CD4-positive, alpha-beta memory T cell (primary cell): ENCODE results near the gene LSS. TPM values are rescaled to one million over a fixed set of nuclear protein-coding genes. Genes with fewer than 3 reads are reported as not detected.

Experiments
- CTCF ChIA-PET: fragments of 350-600 bp; sonication (Branson Sonifier 250); formaldehyde crosslinking; loops from one replicate; lab custom pipeline; 2021; ENCODE audit warnings: inconsistent platforms; ENCODE audit not compliant: partially characterized antibody; lab: Charles Lee
- POLR2A ChIA-PET: fragments of 350-600 bp; sonication (Branson Sonifier 250); formaldehyde crosslinking; loops from one replicate; lab custom pipeline; 2021; ENCODE audit not compliant: partially characterized antibody; lab: Charles Lee
- DNase-seq, 5 donors: peaks; one replicate each; pipeline versions ENCODE4 v3.0.0 to v3.0.0-alpha.2; 2020 to 2022; ENCODE audit warnings: mixed read lengths in 1 of 5
- H3K27ac ChIP-seq: one replicate; pipeline ENCODE4 v1.7.0; 2013; ENCODE audit warnings: low read depth, low read length
- H3K27me3 ChIP-seq: 2 replicates; pipeline ENCODE4 v1.7.0; 2013; ENCODE audit warnings: mild to moderate bottlenecking, low read length, moderate library complexity; ENCODE audit not compliant: insufficient read depth
- H3K36me3 ChIP-seq: 2 replicates; pipeline ENCODE4 v1.7.0; 2013; ENCODE audit warnings: mild to moderate bottlenecking, low read length, moderate library complexity; ENCODE audit not compliant: insufficient read depth
- H3K4me1 ChIP-seq: 2 replicates; pipeline ENCODE4 v1.7.0; 2013; ENCODE audit warnings: mild to moderate bottlenecking, low read length, moderate library complexity; ENCODE audit not compliant: insufficient read depth
- H3K4me3 ChIP-seq, 2 donors: one replicate each; pipeline ENCODE4 v1.7.0; 2013; ENCODE audit warnings: low read length in 2 of 2, mild to moderate bottlenecking in 1 of 2
- H3K9me3 ChIP-seq, 2 donors: one replicate each; pipeline ENCODE4 v1.7.0; 2013; ENCODE audit warnings: low read length in 2 of 2, control low read depth in 1 of 2; ENCODE audit not compliant: control insufficient read depth in 1 of 2
- H3K27ac Mint-ChIP-seq, 7 donors: one replicate each; pipeline ENCODE4 v1.8.0; 2020 to 2021; ENCODE audit warnings: mixed read lengths in 7 of 7, mild to moderate bottlenecking in 6 of 7, inconsistent platforms in 3 of 7, moderate library complexity in 3 of 7
- H3K27me3 Mint-ChIP-seq, 2 donors: one replicate each; pipeline ENCODE4 v1.8.0; 2020 to 2021; ENCODE audit warnings: mixed read lengths in 2 of 2
- H3K36me3 Mint-ChIP-seq, 2 donors: one replicate each; pipeline ENCODE4 v1.8.0; 2020 to 2021; ENCODE audit warnings: mixed read lengths in 2 of 2, inconsistent platforms in 1 of 2, mild to moderate bottlenecking in 1 of 2
- H3K4me1 Mint-ChIP-seq, 4 donors: one replicate each; pipeline ENCODE4 v1.8.0; 2020 to 2021; ENCODE audit warnings: mixed read lengths in 4 of 4, mild to moderate bottlenecking in 1 of 4
- H3K4me3 Mint-ChIP-seq, 8 donors: one replicate each; pipeline ENCODE4 v1.8.0; 2020 to 2021; ENCODE audit warnings: mixed read lengths in 8 of 8, mild to moderate bottlenecking in 7 of 8, moderate library complexity in 6 of 8, inconsistent platforms in 3 of 8
- H3K9me3 Mint-ChIP-seq, 8 donors: one replicate each; pipeline ENCODE4 v1.8.0; 2020 to 2021; ENCODE audit warnings: mixed read lengths in 8 of 8, mild to moderate bottlenecking in 5 of 8, inconsistent platforms in 3 of 8, moderate library complexity in 1 of 8
- intact Hi-C: fragments of 100-400 bp; cut with micrococcal nuclease; formaldehyde crosslinking; loops from one replicate; pipeline ENCODE4 v1.15.1; 2023
- polyA plus RNA-seq, 2 donors: library from polyadenylated mRNA; unstranded; fragments of 300-500 nt; fragmentation: Illumina TruSeq; gene quantifications; one replicate each; pipeline ENCODE4 v1.2.3, GENCODE V29; 2021
- total RNA-seq, 2 experiments: library from RNA; stranded (reverse); gene quantifications; one replicate each; pipeline ENCODE4 v1.2.3, GENCODE V29; 2021

Gene LSS
- total and polyA plus RNA-seq, 4 experiments from 2014 or later: 15.3 to 54.5 (median 35.1) TPM

GRCh38 chr21:46239817-46240325 lies 11.3 kb upstream of the LSS start:
- ChIA-PET CTCF (no interaction called here), POLR2A (no interaction called here)
- Mint-ChIP-seq H3K4me3 (no peak overlapping the region), H3K27me3 (no peaks in the 10 kb centered on the region), H3K9me3 (no peaks in the 10 kb centered on the region), H3K36me3 (peaks cover 48 to 76% of the 10 kb centered on the region in 2 donors), H3K4me1 (peaks cover 0 to 4% (median 1%) of the 10 kb centered on the region in 4 donors), H3K27ac (peak overlapping the region in 2 of 7 donors; percentile 59 to 72)
- Histone ChIP-seq H3K4me3 (no peak overlapping the region), H3K27ac (no peak overlapping the region), H3K36me3 (peaks cover 82% of the 10 kb centered on the region), H3K9me3 (no peaks in the 10 kb centered on the region), H3K27me3 (no peaks in the 10 kb centered on the region), H3K4me1 (no peaks in the 10 kb centered on the region)
- no peak for DNase-seq
- intact Hi-C loops: no loop called here

- no peaks in the 10 kb centered on the region for H3K27me3 Mint-ChIP-seq
- H3K4me1 Mint-ChIP-seq: peaks cover 8 to 13% (median 12%) of the 10 kb centered on the region in 4 donors
- no peak overlapping the region for H3K4me3 Mint-ChIP-seq
- peaks cover 71% of the 10 kb centered on the region for H3K36me3 ChIP-seq
- H3K27ac Mint-ChIP-seq: no peak overlapping the region
- no peaks in the 10 kb centered on the region for H3K9me3 Mint-ChIP-seq
- H3K4me3 ChIP-seq: no peak overlapping the region
- DNase-seq: no peak
- H3K36me3 Mint-ChIP-seq: peaks cover 47 to 73% of the 10 kb centered on the region in 2 donors
- no peaks in the 10 kb centered on the region for H3K4me1 ChIP-seq
- no peaks in the 10 kb centered on the region for H3K27me3 ChIP-seq
- ChIA-PET POLR2A (no interaction called here), CTCF (no interaction called here)
- H3K27ac ChIP-seq: no peak overlapping the region
- intact Hi-C loops: no loop called here
- no peaks in the 10 kb centered on the region for H3K9me3 ChIP-seq
These were observed 8.9 kb upstream of the LSS start for GRCh38 chr21:46237474-46237873.

GRCh38 chr21:46234436-46234950 lies 5.9 kb upstream of the LSS start:
- peak overlapping the region in 3 of 7 donors; percentile 28 to 53 (median 45) for H3K27ac Mint-ChIP-seq
- DNase-seq: no peak
- Histone ChIP-seq H3K9me3 (no peaks in the 10 kb centered on the region), H3K4me3 (no peak overlapping the region), H3K36me3 (peaks cover 42% of the 10 kb centered on the region), H3K27ac (no peak overlapping the region), H3K4me1 (peaks cover 6% of the 10 kb centered on the region), H3K27me3 (no peaks in the 10 kb centered on the region)
- ChIA-PET POLR2A (interaction anchor here (0.5 kb wide), 1 partner anchor 36 kb away, joined by 4 read pairs; no protein-coding TSS in a partner anchor), CTCF (interaction anchor here (1.2 kb wide), 1 partner anchor 81 kb away, joined by 3 read pairs; no protein-coding TSS in a partner anchor)
- no peaks in the 10 kb centered on the region for H3K27me3 Mint-ChIP-seq
- H3K36me3 Mint-ChIP-seq: peaks cover 33 to 52% of the 10 kb centered on the region in 2 donors
- H3K4me1 Mint-ChIP-seq: peaks cover 15 to 32% (median 27%) of the 10 kb centered on the region in 4 donors
- intact Hi-C loops: loop anchor here (5.0 kb wide), 1 partner anchor 53 kb away; the partner anchor contains the start of genes MCM3AP and YBEY
- H3K9me3 Mint-ChIP-seq: no peaks in the 10 kb centered on the region
- peak overlapping the region in 1 of 8 donors; percentile 31 for H3K4me3 Mint-ChIP-seq

- Mint-ChIP-seq H3K36me3 (peaks cover 17 to 26% of the 10 kb centered on the region in 2 donors), H3K27ac (peak overlapping the region; percentile 43 to 90 (median 57)), H3K9me3 (no peaks in the 10 kb centered on the region), H3K4me3 (peak overlapping the region; percentile 57 to 98 (median 76)), H3K4me1 (peaks cover 39 to 67% (median 53%) of the 10 kb centered on the region in 4 donors), H3K27me3 (no peaks in the 10 kb centered on the region)
- intact Hi-C loops: loop anchor here (1.0 to 5.0 kb wide), 4 partner anchors 43 to 258 kb away; partner anchors contain the start of genes MCM3AP and YBEY
- no peaks in the 10 kb centered on the region for H3K27me3 ChIP-seq
- peak overlapping the region; percentile 21 to 66 for H3K4me3 ChIP-seq
- peaks cover 28% of the 10 kb centered on the region for H3K4me1 ChIP-seq
- peak overlapping the region; percentile 53 for H3K27ac ChIP-seq
- ChIA-PET POLR2A (no interaction called here), CTCF (interaction anchor here (1.0 to 1.3 kb wide), 2 partner anchors 21 to 96 kb away, joined by 3 to 4 read pairs; a partner anchor contains a TSS)
- DNase-seq: no peak
- H3K9me3 ChIP-seq: no peaks in the 10 kb centered on the region
- peaks cover 13% of the 10 kb centered on the region for H3K36me3 ChIP-seq
These were observed 1.3 kb upstream of the LSS start for GRCh38 chr21:46229923-46230260.

- Mint-ChIP-seq H3K4me1 (peaks cover 37 to 63% (median 50%) of the 10 kb centered on the region in 4 donors), H3K36me3 (peaks cover 12 to 21% of the 10 kb centered on the region in 2 donors), H3K27ac (peak overlapping the region; percentile 61 to 99 (median 97)), H3K27me3 (no peaks in the 10 kb centered on the region), H3K4me3 (peak overlapping the region; percentile 91 to 98 (median 96)), H3K9me3 (no peaks in the 10 kb centered on the region)
- Histone ChIP-seq H3K27ac (peak overlapping the region; percentile 53), H3K36me3 (peaks cover 8% of the 10 kb centered on the region), H3K4me1 (peaks cover 28% of the 10 kb centered on the region), H3K4me3 (peak overlapping the region; percentile 21 to 66), H3K27me3 (no peaks in the 10 kb centered on the region), H3K9me3 (no peaks in the 10 kb centered on the region)
- ChIA-PET POLR2A (interaction anchor here (2.3 kb wide), 1 partner anchor 86 kb away, joined by 5 read pairs; no protein-coding TSS in a partner anchor), CTCF (interaction anchor here (1.3 kb wide), 1 partner anchor 96 kb away, joined by 3 read pairs; a partner anchor contains a TSS)
- intact Hi-C loops: loop anchor here (1.0 to 5.0 kb wide), 3 partner anchors 42 to 257 kb away; no protein-coding TSS in a partner anchor
- no peak for DNase-seq
These were observed 754 bp upstream of the LSS start for GRCh38 chr21:46229133-46229922.

GRCh38 chr21:46227811-46228344 lies 696 bp downstream of the LSS start:
- ChIA-PET POLR2A (interaction anchor here (0.6 to 2.3 kb wide), 3 partner anchors 26 to 95 kb away, joined by 3 to 5 read pairs (median 3); no protein-coding TSS in a partner anchor), CTCF (no interaction called here)
- peak overlapping the region; percentile 77 to 88 (median 86) for H3K4me3 Mint-ChIP-seq
- peak overlapping the region; percentile 76 for H3K27ac ChIP-seq
- H3K36me3 ChIP-seq: no peaks in the 10 kb centered on the region
- peaks cover 30 to 56% (median 43%) of the 10 kb centered on the region in 4 donors for H3K4me1 Mint-ChIP-seq
- no peaks in the 10 kb centered on the region for H3K9me3 Mint-ChIP-seq
- intact Hi-C loops: loop anchor here (1.0 to 5.0 kb wide), 3 partner anchors 41 to 256 kb away; partner anchors contain the start of gene PCNT
- peak in 2 of 5 donors; percentile 11 to 12 for DNase-seq
- peak overlapping the region; percentile 65 to 72 for H3K4me3 ChIP-seq
- peaks cover 28% of the 10 kb centered on the region for H3K4me1 ChIP-seq
- peaks cover 7 to 13% of the 10 kb centered on the region in 2 donors for H3K36me3 Mint-ChIP-seq
- peak overlapping the region; percentile 61 to 91 (median 76) for H3K27ac Mint-ChIP-seq
- H3K9me3 ChIP-seq: no peaks in the 10 kb centered on the region
- H3K27me3 Mint-ChIP-seq: no peaks in the 10 kb centered on the region
- H3K27me3 ChIP-seq: no peaks in the 10 kb centered on the region
